GM18868 (cell line): ENCODE data around the gene BRINP1.

Source experiments
- ATAC-seq: cut with Tn5 transposase; IDR thresholded peaks from one replicate; pipeline ENCODE4 v1.9.1; 2021; ENCODE audit warnings: mild to moderate bottlenecking, moderate library complexity; ENCODE audit not compliant: unreplicated experiment

BRINP1 gene

GRCh38 chr9:119154527-119154926 is 214.7 kb downstream of the BRINP1 start:
- no peak for ATAC-seq

GRCh38 chr9:119153402-119153801 is 215.8 kb downstream of the BRINP1 start:
- ATAC-seq, result no peak

GRCh38 chr9:119148855-119149254 is 220.4 kb downstream of the BRINP1 start:
- no peak for ATAC-seq

- no peak for ATAC-seq
Observed at GRCh38 chr9:119137479-119137878, 231.8 kb downstream of the BRINP1 start.

GRCh38 chr9:119126040-119126439 is 243.2 kb downstream of the BRINP1 start:
- no peak for ATAC-seq

- no peak for ATAC-seq
Observed at GRCh38 chr9:119121899-119122298, 247.3 kb downstream of the BRINP1 start.

GRCh38 chr9:119117409-119117808 is 251.8 kb downstream of the BRINP1 start:
- no peak for ATAC-seq
